ENCODE measurements around the gene FAM72A.
"Not testable (repeated sequence)": the region's sequence is repeated elsewhere in the genome, so short reads cannot be mapped to it uniquely, and the experiment has no call there.

- not testable (repeated sequence) for TF ChIP-seq ZNF274 (IDR thresholded peaks at IDR 0.05; ENCODE audit: low read depth, low read length); SUZ12 (IDR thresholded peaks at IDR 0.05; ENCODE audit: extremely low read depth, insufficient read depth, insufficient read length)
Observed at GRCh38 chr1:206178061-206178989, 24.3 kb downstream of the FAM72A start.
